Medulla oblongata (tissue), 1 donor: ENCODE measurements around the gene TBX19.
"Not testable (repeated sequence)": the region's sequence is repeated elsewhere in the genome, so short reads cannot be mapped to it uniquely, and the experiment has no call there.

ENCODE experiments used
- DNase-seq: peaks from one replicate; pipeline ENCODE4 v3.0.0-alpha.2; 2015; ENCODE audit errors: extremely low spot score

Gene TBX19

DNA sequence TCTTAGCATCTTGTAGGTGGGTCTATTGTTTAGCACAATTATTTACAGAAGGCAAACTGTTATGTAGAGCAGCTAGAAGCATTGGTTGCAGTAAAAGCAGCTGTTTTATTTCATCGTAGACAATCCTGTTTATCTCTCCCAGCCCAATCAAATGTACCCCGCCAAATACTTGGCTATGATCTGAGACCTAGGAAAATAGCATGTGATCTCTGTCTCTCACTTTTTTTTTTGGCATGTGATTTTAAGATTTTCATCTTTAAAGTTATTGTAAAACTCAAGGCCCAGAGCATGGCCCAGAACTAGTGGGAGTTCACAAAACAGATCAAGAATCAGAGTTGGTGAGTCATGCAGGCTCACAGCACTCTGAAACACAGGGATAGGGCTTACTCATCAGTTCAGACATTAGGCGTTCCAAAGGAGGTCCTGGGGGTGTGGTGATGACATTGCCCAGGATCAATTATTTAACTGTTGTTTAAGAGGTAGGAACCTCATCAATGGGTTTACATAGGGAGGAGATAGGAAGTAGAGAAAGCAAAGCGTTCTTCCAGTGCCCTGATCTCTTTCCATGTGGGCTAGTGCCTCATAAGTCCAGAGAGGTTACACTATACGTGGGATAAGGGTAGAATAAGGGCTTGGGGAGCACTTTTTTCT lies 40.2 kb downstream of the TBX19 start:
- DNase-seq: no peak

DNA sequence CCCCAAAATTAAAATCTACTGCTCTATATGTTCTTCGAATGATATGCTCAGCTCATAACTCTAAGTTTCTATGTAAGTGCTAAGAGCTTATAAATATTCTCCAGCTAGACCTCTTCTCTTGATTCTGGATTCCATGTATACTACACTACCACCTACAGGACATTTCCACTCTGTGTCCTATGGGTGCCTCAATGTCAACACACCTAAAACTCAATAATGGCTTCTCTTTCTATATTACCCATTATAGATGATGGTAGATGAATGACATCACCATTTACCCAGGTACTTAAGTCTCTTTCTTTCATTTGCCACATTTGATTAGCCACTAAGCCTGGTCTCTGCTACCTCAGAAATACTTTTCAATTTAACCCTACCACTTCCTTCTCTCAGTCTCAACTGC lies 41.3 kb downstream of the TBX19 start:
- no peak for DNase-seq

DNA sequence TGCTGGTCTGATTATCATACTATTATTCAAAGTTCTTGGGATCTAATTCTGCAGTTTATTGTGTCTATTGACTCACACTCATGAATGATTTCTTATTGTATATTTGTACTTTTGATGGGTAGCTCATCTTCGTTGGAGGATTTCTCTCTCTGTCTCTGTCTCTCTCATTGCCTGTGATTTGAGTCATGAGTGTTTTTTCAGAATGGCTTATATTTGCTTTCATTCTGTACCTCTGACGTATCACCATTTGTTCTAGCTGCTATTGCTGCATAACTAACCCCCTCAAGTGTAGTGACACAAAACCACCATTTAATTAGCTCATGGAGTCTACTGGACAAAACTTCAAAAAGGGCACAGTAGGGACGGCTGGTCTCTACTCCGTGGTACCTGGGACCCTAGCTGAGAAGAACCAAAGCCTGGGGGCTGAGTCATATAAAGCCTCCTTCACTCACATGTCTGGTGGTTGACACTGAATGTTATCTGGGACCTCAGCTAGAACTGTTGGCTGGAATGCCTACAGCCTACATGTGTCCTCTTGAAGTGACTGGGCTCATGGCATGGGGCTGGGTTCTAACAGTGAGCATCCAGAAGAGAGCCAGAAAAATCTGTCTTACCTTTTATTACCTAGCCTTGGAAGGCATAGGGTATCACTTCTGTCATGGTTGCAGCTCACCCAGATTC lies 44.2 kb downstream of the TBX19 start:
- DNase-seq: no peak

DNA sequence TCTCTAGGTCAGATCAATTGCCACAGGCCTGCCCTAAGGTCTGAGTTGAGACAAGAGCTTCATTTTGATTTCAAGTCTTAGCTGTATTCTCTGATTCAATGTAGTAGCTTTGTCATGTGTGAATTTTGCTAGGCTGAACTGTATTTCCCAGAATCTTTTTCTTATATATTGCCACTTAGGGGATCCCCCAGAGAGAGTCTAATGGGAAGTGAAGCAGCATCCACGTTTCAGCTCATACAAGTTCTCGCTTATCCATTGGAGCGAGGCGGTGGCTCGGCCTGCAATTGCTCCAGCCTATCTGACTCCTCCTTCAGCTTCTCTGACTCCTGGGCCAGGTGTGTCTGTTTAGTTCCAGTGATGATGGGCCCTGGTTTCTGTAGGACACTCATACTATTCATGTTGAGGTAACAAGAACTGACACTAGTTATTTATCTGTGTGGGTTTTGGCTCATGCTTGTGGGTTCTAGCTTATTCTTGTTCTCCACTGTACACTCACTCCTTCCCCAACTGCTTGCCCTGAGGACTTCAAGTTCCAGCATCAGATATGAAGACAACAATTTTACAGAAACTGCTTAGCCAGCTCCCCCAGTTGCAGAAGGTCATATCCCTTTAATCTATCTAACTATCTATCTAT lies 48.2 kb downstream of the TBX19 start:
- DNase-seq: no peak

DNA sequence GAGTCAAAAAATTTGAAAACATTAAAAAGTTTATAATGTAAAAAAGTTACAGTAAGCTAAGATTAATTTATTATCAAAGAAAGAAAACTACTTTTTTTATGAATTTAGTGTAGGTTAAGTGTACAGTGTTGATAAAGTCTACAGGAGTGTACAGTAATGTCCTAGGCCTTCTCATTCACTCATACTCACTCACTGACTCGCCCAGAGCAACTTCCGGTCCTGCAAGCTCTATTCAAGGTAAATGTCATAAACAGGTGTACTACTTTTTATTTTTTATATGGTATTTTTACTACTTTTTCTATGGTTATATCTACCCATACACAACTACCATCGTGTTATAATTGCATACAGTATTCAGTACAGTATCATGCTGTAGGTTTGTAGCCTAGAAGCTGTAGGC lies 49.6 kb downstream of the TBX19 start:
- no peak for DNase-seq

DNA sequence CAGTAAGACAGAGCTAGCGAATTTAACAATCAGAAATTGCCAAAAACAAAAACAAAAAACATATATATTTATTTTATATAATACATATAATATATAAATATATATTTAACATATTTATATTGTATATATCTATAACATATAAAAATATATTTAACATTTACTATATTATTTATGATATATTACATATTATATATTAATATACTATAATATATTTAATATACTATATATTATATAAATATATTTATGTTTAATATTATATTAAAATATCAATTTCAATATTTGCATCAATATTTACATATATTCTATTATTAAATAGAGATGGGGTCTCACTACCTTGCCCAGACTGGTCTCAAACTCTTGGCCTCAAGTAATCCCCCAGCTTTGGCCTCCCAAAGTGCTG lies 50.9 kb downstream of the TBX19 start:
- DNase-seq: no peak

DNA sequence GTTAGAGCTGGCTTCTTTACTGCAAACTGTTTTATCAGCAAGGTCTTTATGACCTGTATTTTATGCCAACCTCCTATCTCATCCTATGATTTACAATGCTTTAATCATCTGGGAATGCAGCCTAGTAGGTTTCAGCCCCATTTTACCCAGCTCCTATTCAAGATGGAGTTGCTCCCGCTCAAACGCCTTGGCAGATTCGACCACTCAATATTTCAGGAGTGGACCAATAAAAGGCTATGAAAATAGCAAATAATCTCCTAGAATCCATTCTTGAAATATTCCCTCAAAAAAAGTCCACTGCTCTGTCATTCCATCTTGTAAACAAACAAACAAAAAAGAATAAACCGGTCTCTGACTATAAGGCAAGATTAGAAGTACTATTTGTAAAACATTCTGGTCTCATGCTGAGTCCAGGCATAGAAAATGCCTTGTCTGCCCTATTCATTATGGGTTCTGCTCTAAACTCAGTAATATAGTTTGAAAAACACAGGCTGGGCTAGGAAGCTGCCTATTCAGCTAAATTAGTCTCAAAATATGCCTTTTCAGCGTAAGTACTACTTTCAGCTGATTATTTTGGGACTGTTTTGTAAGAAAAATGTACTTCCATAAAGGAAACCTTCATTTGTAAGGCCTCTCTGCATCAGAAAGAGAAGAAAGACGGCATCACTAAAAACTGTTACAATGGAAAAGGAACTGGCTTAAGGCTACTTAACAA lies 53.0 kb downstream of the TBX19 start:
- no peak for DNase-seq

DNA sequence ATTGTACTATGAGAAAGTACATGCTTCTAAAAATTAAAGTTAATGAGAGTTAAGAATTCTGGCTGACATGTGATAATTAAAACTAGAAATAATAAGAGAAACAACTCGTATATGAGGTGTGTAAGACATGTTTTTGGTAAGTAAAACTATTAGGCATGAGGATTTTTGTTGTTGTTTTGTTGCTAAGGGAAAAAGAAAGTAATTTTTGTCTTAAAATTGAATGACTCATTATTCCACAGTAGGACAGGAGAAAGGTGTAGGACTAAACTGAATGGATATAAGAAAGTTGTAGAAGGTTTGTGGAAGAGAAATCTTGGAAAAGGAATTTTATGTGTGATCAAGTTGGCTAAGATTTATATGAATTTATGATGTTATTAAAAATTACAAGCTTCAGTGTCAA lies 54.8 kb downstream of the TBX19 start:
- DNase-seq: no peak

DNA sequence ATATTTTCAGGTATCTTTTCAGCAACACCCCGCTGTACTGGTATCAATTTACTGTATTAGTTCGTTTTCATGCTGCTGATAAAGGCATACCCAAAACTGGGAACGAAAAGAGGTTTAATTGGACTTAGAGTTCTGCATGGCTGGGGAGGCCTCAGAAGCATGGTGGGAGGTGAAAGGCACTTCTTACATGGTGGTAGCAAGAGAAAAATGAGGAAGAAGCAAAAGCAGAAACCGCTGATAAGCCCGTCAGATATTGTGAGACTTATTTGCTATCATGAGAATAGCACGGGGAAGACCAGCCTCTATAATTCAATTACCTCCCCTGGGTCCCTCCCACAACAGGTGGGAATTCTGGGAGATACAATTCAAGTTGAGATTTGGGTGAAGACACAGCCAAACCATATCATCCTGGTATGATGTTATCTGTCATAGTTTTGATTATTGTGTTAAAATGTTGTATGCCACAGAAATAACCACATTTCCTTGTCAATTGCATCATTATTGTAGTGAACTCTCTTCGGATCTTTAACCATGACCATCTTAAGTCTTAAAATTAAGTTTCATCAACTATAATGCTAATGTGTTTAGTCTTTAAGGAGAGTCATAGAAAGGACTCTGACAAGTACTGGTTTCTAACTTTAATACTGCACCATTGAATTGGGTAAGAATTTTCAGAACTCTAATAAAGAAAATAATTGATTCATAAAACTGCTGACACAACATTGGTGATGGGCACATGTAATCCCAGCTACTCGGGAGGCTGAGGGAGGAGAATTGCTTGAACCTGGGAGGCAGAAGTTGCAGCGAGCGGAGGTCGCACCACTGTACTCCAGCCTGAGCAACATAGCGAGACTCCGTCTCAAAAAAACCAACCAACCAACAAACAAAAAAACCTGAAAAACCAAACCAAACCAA lies 58.2 kb downstream of the TBX19 start:
- DNase-seq: no peak

DNA sequence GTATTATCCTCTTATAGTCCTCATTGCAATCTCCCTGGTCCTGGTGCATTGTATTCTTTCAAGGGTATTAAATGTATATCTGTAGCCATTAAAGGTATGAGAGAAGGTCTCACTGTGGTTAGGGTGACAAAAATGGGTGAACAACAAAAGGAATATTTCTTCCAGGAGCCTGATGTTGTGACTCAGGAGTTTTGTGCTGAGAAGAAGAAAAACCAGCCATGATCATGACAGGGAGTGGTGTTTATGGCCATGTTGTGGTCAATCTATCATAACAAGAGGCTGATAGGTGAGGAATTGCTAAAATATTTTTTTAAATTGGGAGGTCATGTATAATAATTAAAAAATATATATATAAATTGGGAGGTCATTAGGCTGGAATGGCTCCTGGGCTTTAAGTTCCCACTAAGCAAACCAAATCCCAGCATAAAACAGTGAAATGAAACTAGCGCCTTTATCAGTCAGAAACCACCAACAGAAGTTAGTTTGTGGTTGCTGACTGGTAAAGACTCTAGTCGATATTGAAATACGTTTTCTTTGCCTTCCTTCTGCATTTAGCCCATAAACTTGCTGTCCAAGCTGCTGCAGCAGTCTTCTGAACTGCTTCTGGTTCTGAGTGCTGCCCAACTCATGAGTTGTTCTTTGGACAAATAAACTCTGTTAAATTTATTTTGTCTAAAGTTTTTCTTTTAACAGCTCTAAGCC lies 60.3 kb downstream of the TBX19 start:
- no peak for DNase-seq

DNA sequence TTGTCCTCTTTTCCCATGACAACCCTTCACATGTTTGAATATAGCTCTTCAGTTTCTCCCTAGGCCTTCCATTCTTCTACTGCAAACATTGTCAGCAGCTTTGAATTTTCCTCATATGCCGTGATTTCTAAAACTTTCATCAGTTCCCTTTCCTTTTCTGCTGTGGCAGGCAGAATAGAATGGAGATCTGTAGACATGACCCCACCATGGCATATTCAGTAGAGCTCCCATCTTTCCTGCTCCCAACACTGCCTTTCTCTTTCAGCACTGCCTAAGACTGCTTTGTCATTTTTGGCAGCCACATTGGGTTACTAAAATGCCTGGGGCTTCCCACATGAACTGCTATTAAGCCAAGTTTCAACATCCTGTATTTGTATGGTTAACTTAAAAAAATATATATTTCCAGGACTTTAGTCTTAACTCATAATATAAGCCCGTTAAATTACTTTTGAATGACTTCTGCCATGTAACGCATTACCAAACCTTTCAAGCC lies 60.9 kb downstream of the TBX19 start:
- no peak for DNase-seq

DNA sequence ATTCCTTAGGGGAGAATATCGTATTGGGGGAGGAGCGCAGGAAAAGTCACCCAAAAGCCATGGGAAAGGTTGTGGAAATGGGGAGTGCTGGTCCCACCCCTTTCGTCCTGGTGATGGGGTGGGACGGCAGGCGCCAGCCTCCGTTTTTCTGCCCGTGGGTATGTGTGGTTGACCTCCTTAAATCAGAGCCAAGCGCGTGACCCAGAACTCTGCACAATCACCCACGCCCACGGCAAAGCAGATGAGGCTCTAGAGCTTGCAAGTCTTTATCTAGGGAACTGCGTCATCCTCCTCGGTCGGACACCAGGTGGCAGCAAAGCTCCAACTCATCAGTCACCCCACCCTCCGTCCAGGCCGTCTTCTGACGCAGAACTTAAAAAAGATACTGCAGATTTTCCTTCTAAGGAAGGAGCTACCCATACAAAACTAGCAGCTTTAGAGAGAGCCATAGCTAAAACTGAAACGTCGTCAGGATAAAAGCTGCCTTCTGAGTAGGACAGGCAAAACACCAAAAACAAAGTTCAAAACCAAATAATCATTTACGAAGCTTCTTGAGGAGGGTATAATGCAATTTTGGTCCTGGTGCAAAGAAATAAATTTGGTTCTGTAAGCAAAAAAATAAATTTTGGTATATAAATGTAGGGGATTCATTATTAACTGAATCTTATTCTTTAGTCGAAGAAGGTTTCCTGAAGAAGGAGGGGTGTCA lies 62.0 kb downstream of the TBX19 start:
- peak; percentile 95 for DNase-seq

DNA sequence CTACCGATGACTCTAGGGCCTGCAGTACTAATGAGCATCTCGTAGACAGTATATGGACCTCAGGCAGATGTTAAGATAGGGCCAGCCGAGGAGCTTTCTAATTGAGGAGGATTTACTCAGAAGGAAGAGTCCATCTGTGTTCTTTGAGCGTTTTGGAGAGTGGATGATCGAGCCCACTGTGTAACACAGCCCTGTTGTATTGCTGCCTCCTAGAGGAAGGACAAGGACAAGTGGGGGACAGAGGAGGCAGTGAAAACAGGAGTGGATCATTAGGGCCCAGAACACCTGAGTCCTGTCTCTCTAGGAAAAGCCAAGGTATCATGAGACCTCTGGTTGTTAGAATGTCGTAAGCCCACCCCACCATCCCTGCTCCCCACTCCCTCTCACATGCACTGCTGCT lies 62.9 kb downstream of the TBX19 start:
- DNase-seq: peak; percentile 27

DNA sequence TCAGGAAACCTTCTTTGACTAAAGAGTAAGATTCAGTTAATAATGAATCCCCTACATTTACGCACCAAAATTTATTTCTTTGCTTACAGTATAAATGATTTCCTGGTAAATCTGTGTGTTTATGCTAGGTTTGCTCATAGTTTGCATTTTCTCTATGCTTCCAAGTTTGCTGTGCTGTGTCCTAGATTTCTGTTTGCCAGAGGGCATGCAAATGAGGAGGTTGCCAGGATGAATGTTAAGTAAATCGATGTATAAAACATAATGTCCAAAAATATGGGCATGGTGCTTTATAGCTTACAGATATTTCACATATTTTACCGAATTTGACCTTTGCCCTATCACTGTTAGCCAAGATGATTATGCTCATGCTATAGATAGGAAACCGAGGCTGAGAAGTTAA lies 63.8 kb downstream of the TBX19 start:
- no peak for DNase-seq

DNA sequence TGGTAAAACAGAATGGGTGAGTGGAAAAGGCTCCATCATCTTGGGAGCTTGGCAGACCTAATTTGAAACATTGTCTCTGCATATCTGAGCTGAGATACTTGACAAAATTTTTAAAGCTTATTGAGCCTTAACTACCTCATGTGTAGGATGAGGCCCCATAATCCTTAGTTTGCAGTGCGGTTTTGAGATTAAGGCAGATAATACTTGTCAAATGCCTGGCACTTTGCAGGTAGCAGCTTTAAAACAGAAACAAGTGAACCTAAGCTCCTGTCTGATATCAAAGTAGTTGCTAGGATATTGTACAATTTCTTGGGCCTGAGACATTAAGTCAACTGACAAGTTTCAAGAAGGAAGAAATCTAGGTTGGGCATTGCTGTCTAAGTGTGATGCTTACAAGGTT lies 65.3 kb downstream of the TBX19 start:
- DNase-seq: no peak

DNA sequence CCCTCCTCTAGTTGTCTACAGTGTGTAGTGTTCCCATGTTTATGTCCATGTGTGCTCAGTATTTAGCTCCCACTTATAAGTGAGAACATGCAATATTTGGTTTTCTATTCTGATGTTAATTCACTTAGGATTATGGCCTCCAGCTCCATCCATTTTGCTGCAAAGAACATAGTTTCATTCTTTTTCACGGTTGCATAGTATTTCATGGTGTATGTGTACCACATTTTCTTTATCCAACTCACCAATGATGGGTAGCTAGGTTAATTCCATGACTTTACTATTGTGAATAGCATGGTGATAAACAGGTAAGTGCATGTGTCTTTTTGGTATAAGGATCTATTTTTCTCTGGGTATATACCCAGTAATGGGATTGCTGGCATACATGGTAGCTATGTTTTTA lies 67.0 kb downstream of the TBX19 start:
- no peak for DNase-seq

DNA sequence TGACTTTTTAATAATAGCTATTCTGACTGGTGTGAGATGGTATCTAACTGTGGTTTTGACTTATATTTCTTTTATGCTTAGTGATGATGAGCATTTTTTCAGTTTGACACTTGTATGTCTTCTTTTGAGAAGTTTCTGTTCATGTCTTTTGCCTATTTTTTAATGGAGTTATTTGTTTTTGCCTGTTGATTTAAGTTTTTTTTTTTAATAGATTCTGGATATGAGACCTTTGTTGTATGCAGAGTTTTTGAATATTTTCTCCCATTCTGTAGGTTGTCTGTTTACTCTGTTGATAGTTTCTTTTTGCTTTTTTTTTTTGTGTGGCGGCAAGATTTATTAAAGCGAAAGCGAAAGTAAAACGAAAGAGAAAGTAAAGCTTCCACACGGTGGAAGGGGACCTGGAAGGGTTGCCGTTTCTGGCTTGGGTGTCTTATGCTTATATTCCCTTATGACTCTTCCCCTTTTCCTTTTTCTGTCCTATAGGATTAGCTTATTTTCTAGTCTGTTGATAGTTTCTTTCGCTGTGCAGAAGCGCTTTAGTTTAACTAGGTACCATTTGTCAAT lies 67.6 kb downstream of the TBX19 start:
- peak; percentile 33 for DNase-seq

DNA sequence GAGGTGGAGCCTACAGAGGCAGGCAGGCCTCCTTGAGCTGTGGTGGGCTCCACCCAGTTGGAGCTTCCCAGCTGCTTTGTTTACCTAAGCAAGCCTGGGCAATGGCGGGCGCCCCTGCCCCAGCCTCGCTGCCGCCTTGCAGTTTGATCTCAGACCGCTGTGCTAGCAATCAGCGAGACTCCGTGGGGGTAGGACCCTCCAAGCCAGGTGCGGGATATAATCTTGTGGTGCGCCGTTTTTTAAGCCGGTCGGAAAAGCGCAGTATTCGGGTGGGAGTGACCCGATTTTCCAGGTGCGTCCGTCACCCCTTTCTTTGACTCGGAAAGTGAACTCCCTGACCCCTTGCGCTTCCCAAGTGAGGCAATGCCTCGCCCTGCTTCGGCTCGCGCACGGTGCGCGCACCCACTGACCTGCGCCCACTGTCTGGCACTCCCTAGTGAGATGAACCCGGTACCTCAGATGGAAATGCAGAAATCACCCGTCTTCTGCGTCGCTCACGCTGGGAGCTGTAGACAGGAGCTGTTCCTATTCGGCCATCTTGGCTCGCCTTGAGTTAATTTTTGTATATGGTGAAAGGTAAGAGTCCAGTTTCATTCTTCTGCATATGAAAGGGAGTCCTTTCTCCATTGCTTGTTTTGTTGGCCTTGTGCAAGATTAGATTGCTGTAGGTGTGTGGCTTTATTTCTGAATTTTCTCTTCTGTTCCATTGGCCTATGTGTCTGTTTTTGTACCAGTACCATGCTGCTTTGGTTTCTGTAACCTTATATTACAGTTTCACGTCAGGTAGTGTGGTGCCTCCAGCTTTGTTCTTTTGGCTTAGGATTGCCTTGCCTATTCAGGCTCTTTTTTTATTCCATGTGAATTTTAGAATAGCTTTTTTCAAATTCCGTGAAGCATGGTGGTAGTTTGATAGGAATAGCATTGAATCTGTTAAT lies 73.9 kb downstream of the TBX19 start:
- DNase-seq: not testable (repeated sequence)
